Omental fat pad (tissue), 4 donors: ENCODE measurements around the gene MRRF. TPM values are rescaled to one million over a fixed set of nuclear protein-coding genes. Genes with fewer than 3 reads are reported as not detected.

Source experiments
- ATAC-seq: fragments of 150-250 bp; one replicate; pipeline ENCODE4 v1.9.1; 2016; ENCODE audit warnings: mild to moderate bottlenecking, moderate library complexity; ENCODE audit not compliant: low FRiP score
- DNase-seq: peaks from one replicate; pipeline ENCODE4 v3.0.0-alpha.2; 2019; ENCODE audit warnings: low spot score
- total RNA-seq, 4 donors: library from RNA; depleted of rRNA; stranded (reverse); fragments of >200 nt; gene quantifications; one replicate each; pipeline ENCODE4 v1.1.0, GENCODE V29; 2016
- TF ChIP-seq, protein P1 (sequence below), 3 donors: fragments of 450-650 bp; IDR thresholded peaks; one replicate each; pipeline ENCODE4 v1.5.1; 2016 to 2017; ENCODE audit warnings: antibody characterized with exemption in 3 of 3, mild to moderate bottlenecking in 3 of 3, moderate library complexity in 2 of 3

MRRF gene
- total RNA-seq, 4 donors from 2014 or later: 31.2 to 44.6 (median 38.1) TPM

DNA sequence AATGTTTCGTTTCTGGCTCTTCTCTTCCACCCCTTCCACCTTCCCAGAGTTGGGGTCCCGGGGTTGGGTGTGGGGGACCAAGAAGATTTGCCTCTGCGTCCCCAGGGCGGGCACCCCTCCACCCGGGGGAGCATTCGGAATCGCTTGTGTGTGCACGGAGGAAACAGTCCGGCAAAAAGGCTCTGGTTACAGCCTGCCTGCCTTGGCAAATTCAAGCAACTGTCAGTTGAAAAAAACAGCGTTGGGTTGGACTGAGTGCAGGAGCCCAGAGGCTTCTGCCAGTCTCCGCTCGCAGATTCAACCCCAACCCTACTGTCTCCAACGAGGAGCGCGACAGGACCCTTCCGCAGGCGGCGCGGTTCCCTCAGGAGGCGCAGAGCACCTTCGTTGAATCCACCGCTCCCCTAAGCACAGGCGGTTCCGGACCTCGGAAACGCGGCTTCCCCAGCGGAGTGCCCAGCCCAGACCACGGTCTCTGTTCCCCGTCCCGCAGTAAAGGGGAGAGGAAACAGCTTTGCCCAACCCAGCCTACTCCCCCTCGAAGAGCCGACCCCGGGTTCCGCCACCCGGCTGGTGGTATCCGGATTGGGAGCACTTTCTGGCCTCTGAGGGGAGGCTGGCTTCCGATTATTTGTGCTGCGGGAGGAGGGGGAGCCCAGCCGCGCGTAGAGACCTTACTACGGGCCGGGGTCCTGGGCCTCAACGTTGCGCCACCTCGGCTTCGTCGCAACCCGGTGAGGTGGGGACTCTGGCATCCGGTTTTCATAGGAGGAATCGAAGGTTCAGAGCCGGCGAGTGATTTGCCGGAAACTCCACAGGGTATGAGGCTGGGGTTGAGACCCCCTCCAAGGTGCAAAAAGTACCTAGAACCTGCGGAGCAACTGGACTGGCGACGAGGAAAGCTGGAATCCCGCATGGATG lies 45.5 kb upstream of the MRRF start:
- DNase-seq: no peak
- TF ChIP-seq, protein P1, sequence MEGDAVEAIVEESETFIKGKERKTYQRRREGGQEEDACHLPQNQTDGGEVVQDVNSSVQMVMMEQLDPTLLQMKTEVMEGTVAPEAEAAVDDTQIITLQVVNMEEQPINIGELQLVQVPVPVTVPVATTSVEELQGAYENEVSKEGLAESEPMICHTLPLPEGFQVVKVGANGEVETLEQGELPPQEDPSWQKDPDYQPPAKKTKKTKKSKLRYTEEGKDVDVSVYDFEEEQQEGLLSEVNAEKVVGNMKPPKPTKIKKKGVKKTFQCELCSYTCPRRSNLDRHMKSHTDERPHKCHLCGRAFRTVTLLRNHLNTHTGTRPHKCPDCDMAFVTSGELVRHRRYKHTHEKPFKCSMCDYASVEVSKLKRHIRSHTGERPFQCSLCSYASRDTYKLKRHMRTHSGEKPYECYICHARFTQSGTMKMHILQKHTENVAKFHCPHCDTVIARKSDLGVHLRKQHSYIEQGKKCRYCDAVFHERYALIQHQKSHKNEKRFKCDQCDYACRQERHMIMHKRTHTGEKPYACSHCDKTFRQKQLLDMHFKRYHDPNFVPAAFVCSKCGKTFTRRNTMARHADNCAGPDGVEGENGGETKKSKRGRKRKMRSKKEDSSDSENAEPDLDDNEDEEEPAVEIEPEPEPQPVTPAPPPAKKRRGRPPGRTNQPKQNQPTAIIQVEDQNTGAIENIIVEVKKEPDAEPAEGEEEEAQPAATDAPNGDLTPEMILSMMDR (IDR thresholded peaks at IDR 0.05): no peak
- ATAC-seq: no peak

DNA sequence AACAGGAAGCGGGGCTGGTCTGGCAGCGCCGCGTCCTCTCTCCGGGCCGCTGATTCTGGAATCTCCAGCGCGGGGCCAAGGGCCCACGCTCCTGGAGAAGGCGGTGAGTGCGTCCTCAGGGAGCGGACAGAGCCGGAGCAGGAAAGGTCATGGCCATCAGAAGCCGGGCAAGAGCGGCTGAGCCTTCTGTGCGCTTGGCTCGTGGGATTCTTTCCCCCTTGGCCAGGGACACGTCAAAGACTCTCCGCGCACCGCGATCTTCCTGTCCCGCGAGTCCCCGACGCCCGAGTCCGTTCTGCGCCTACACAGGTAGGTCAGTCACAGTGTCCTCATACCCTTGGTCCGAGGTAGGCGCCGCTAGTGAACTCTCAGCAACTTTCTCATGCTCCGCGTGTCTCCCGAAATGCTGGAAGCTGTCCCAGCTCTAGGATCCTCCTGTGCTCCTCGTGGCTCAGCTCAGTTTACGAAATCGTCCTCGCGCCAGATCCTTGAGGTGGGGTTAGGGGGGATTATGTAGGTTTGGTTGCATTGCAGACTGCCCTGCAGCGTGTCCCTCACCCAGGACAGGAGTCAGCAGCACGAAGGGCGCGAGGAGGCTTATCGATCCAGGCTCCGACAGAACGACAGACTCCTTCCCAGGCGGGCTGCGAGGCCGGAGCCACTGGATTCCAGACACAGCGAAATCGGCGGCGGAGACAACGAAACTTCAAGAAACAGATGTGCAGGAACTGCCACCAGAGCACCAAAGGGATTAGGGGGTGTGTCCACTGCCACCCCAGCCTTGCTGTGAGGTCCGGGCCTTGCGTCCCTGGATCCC lies 44.6 kb upstream of the MRRF start:
- DNase-seq: no peak
- TF ChIP-seq, protein P1 (IDR thresholded peaks at IDR 0.05): no peak
- no peak for ATAC-seq

DNA sequence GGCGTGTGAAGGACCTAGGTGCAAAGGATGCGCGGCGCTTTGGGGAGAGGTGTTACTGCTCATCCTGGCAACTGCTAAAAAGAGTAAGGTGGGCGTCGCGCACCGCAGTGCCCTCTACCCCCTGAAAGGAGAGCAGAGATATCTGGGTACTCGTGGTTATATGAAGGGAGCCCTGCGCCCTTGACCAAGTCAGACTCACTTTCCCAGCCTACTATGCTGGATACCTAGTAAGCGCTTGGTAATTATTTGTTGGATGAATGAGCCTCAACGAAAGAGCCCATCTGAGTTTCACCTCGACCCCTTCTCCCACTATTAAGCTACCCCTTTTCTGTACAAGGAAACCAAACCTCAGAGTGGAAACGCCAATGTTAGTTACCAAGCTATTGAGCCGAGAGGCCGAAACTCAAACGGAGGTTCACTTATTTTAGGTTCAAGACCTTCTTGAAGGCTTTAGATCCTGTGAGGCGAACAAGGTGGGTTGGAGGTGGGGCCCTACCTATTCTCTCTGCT lies 44.0 kb upstream of the MRRF start:
- no peak for ATAC-seq
- DNase-seq: no peak
- TF ChIP-seq, protein P1 (IDR thresholded peaks at IDR 0.05): no peak

DNA sequence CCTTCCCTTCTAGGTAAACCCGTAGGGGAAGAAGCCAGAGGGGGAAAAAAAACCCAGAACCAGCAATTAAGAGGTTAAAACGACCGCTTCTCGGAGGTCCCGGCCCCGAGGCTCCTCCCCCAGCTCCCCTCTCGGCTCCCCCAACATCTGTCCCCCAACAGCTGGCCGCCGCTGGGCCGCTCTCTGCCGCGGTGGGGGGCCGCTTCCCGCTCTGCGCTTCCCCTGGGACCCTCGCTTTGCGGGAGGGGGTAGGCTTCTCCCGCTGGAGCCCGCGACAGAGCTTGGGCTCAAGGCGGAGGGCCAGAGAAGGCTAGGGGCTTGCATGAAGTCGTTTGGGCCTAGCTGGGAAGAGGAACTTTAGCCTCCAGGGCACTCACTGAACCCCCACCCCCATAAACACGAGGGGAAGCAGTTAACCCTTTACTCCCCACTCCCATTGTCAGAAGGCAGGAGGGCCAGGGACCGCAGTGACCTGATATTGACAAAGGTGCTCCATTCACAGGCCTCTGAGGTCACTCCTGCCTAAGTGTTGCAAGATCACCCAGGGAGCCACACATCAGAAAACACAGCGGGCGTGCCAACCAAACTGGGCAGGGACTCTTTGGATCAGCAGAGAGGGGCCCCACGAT lies 43.4 kb upstream of the MRRF start:
- ATAC-seq (no peak), DNase-seq (no peak)
- TF ChIP-seq, protein P1 (IDR thresholded peaks at IDR 0.05): no peak

DNA sequence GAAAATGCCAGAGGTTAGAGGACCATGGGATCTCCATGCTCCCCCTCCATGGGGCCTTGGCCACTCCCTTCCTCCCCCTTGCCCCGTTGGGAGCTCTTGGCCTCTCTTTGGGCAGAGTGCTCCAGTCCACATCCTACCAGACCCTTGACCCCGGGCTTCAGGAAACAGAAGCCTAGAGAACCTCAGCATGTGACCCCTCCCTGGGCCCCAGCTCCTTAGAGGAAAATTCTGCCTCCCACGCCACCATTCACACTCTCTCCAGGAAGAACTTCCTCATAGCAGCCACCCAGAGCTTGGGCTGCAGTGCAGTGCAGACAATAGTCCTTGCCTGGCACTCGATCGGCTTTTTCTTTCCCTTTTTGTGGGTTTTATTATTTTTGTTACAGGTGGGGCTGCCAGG lies 41.9 kb upstream of the MRRF start:
- TF ChIP-seq, protein P1 (IDR thresholded peaks at IDR 0.05): no peak
- no peak for DNase-seq
- no peak for ATAC-seq

DNA sequence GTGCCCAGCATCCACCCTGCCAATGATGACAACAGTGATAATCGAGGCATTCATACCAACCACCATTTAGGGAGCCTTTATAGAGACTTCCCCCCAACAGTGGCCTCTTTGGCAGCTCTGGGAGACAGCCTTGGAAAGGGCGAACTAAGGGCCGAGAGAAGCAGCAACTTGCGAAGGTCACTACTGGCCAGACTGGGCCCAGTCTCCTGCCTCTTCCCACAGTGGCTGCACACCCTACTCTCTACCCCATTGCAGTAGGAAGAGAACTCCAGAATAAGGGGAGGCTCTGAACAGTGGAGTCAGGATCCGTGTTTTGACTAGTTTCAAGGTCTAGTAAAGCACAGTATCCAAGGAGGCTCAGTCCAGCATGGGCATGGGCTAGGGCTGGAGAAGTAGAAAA lies 41.2 kb upstream of the MRRF start:
- DNase-seq (no peak), ATAC-seq (no peak)
- TF ChIP-seq, protein P1 (IDR thresholded peaks at IDR 0.05): no peak
